Lower leg skin (tissue), 3 donors: ENCODE data around the gene NFATC2.

ENCODE experiments used
- CTCF ChIP-seq, 3 donors: fragments of 450-650 bp; IDR thresholded peaks; one replicate each; pipeline ENCODE4 v1.5.1; 2016; ENCODE audit warnings: antibody characterized with exemption in 3 of 3, mild to moderate bottlenecking in 3 of 3, moderate library complexity in 2 of 3
- POLR2A ChIP-seq, 2 donors: fragments of 450-650 bp; IDR thresholded peaks; one replicate each; pipeline ENCODE4 v1.6.1; 2016 to 2017; ENCODE audit warnings: antibody characterized with exemption in 2 of 2, mild to moderate bottlenecking in 1 of 2, moderate library complexity in 1 of 2

GRCh38 chr20:51509208-51509607 is 33.3 kb downstream of the NFATC2 start:
- no peak for TF ChIP-seq CTCF (IDR thresholded peaks at IDR 0.05)
- TF ChIP-seq POLR2A (IDR thresholded peaks at IDR 0.05), result no peak
